GM12878 (cell line): ENCODE results near the gene STRIP2. TPM values are rescaled to one million over a fixed set of nuclear protein-coding genes. Genes with fewer than 3 reads are reported as not detected.

Experiments used
- ATAC-seq: fragments of 200-7000 bp; cut with Tn5 transposase; 3 replicates; pipeline ENCODE4 v1.9.1; 2020; ENCODE audit warnings: mild to moderate bottlenecking, moderate library complexity
- BruUV-seq: library from RNA; stranded (reverse); fragments of 400-500 nt; replicated peaks from 2 replicates; lab custom pipeline; 2021; lab: Mats Ljungman, UMichigan
- CTCF ChIA-PET: fragments of 300-600 bp; sonication (Branson Sonifier 250); formaldehyde crosslinking; extraction: SDS; loops from one replicate; lab custom pipeline; 2021; ENCODE audit warnings: inconsistent platforms; lab: Yijun Ruan, JAX
- POLR2A ChIA-PET: fragments of 350-600 bp; formaldehyde crosslinking; extraction: SDS; loops from one replicate; lab custom pipeline; 2021; ENCODE audit warnings: inconsistent platforms; lab: Charles Lee
- RAD21 ChIA-PET: fragments of 300-600 bp; sonication (Branson Sonifier 250); formaldehyde crosslinking; loops from one replicate; lab custom pipeline; 2023; ENCODE audit warnings: antibody characterized with exemption; ENCODE audit not compliant: unreplicated experiment; lab: Charles Lee
- SMC1A ChIA-PET: fragments of 300-600 bp; sonication (Branson Sonifier 250); formaldehyde crosslinking; loops from one replicate; lab custom pipeline; 2023; ENCODE audit not compliant: unreplicated experiment, uncharacterized antibody; lab: Charles Lee
- DNase-seq: peaks from one replicate; pipeline ENCODE4 v3.0.0-alpha.2; 2011; ENCODE audit warnings: low read depth, low spot score
- FAIRE-seq: peaks from 3 replicates; lab custom pipeline; 2011; peaks lifted over from hg19 to GRCh38; lab: Jason Lieb, UNC
- H2AFZ ChIP-seq: 2 replicates; pipeline ENCODE4 v1.6.0; 2011; ENCODE audit warnings: low read depth, low read length, control low read depth; ENCODE audit not compliant: control insufficient read depth
- H3K27ac ChIP-seq: 2 replicates; pipeline ENCODE4 v1.5.1; 2011; ENCODE audit warnings: control low read depth; ENCODE audit not compliant: control insufficient read depth, insufficient read depth
- H3K27me3 ChIP-seq, 2 experiments: replicated peaks in 1 of 2; 2 replicates each; pipeline versions ENCODE4 v1.6.0 to v1.6.1; 2011; ENCODE audit warnings: low read length in 1 of 2; ENCODE audit not compliant: control insufficient read depth in 2 of 2, insufficient read depth in 2 of 2
- H3K36me3 ChIP-seq, 2 experiments: 2 replicates each; pipeline ENCODE4 v1.5.1; 2011; ENCODE audit warnings: low read length in 1 of 2; ENCODE audit not compliant: control insufficient read depth in 2 of 2, insufficient read depth in 2 of 2
- H3K4me1 ChIP-seq: 2 replicates; pipeline ENCODE4 v1.6.1; 2011; ENCODE audit warnings: mild to moderate bottlenecking, low read length, moderate library complexity, mixed read lengths; ENCODE audit not compliant: control insufficient read depth, insufficient read depth
- H3K4me2 ChIP-seq: 2 replicates; pipeline ENCODE4 v1.6.0; 2011; ENCODE audit warnings: control low read depth; ENCODE audit not compliant: control insufficient read depth, insufficient read depth
- H3K4me3 ChIP-seq: fragments of 200-600 bp; sonication (generic); 2 replicates; pipeline ENCODE4 v1.5.1; 2016
- H3K79me2 ChIP-seq: 2 replicates; pipeline ENCODE4 v1.6.0; 2011; ENCODE audit warnings: low read length; ENCODE audit not compliant: control insufficient read depth, insufficient read depth
- H3K9ac ChIP-seq: 2 replicates; pipeline ENCODE4 v1.8.0; 2011; ENCODE audit warnings: low read length, control low read depth, mixed read lengths; ENCODE audit not compliant: control insufficient read depth, insufficient read depth
- H3K9me3 ChIP-seq: replicated peaks from 3 replicates; pipeline ENCODE4 v1.5.1; 2011; ENCODE audit warnings: mild to moderate bottlenecking, low read length; ENCODE audit not compliant: control insufficient read depth, insufficient read depth
- H4K20me1 ChIP-seq: 2 replicates; pipeline ENCODE4 v1.6.0; 2011; ENCODE audit not compliant: control insufficient read depth, insufficient read depth
- CREB1 ChIP-seq: IDR thresholded peaks from 2 replicates; pipeline ENCODE4 v1.6.1; 2012; ENCODE audit warnings: low read depth, mild to moderate bottlenecking, inconsistent platforms
- IRF4 ChIP-seq: IDR thresholded peaks from 2 replicates; pipeline ENCODE4 v1.6.1; 2011; ENCODE audit warnings: low read depth, low read length
- MTA2 ChIP-seq: fragments of 450-650 bp; IDR thresholded peaks from 2 replicates; pipeline ENCODE4 v1.6.1; 2016; ENCODE audit warnings: low read depth, mild to moderate bottlenecking, moderate library complexity
- MYB ChIP-seq: fragments of 150-350 bp; IDR thresholded peaks from 2 replicates; pipeline ENCODE4 v1.6.1; 2014; ENCODE audit warnings: mild to moderate bottlenecking, low read depth, low read length, borderline replicate concordance
- NFXL1 ChIP-seq: fragments of 450-650 bp; IDR thresholded peaks from 2 replicates; pipeline ENCODE4 v1.6.1; 2017; ENCODE audit warnings: antibody characterized with exemption, mild to moderate bottlenecking, borderline replicate concordance
- RB1 ChIP-seq: fragments of 450-650 bp; formaldehyde crosslinking; IDR thresholded peaks from 2 replicates; pipeline ENCODE4 v1.6.1; 2017; ENCODE audit warnings: mild to moderate bottlenecking, borderline replicate concordance
- RUNX3 ChIP-seq: IDR thresholded peaks from 2 replicates; pipeline ENCODE4 v1.6.1; 2012; ENCODE audit warnings: low read length, inconsistent platforms
- SMC3 ChIP-seq: IDR thresholded peaks from 2 replicates; pipeline ENCODE4 v1.6.1; 2011; ENCODE audit warnings: low read length, improper control_type of control experiment, borderline replicate concordance
- TAF1 ChIP-seq: IDR thresholded peaks from 2 replicates; pipeline ENCODE4 v1.6.1; 2011; ENCODE audit warnings: mild to moderate bottlenecking, low read depth, low read length, borderline replicate concordance
- ZBED1 ChIP-seq: IDR thresholded peaks from 2 replicates; pipeline ENCODE4 v1.6.1; 2016; ENCODE audit warnings: borderline replicate concordance
- ZNF274 ChIP-seq: IDR thresholded peaks from one replicate; pipeline ENCODE4 v1.8.0; 2011; ENCODE audit not compliant: insufficient read length, insufficient read depth
- WGBS: methylation state at CpG from one replicate; pipeline ENCODE4 v1.1.6; 2016; ENCODE audit warnings: low lambda C conversion rate; ENCODE audit not compliant: insufficient replicate concordance, insufficient coverage; ENCODE audit errors: missing lambda C conversion rate; 5-methylcytosine and 5-hydroxymethylcytosine counted together
- in situ Hi-C: fragments of 300-500 bp; cut with MboI; formaldehyde crosslinking; loops from 9 replicates; pipeline ENCODE4 v1.14.3; 2018; ENCODE audit warnings: mixed read lengths
- intact Hi-C: fragments of 100-400 bp; cut with micrococcal nuclease; formaldehyde crosslinking; loops from one replicate; pipeline ENCODE4 v1.14.2; 2022; ENCODE audit not compliant: unreplicated experiment
- polyA plus RNA-seq, 11 experiments: library from polyadenylated mRNA; depleted of rRNA in 4 of 11; unstranded in 6 of 11; stranded (reverse) in 5 of 11; fragments of >200 nt; fragmentation: Nextera tagmentation in 4 of 11; fragmentation: Illumina TruSeq in 1 of 11; extraction: Ambion mirVana in 4 of 11; extraction: Trizol in 1 of 11; gene quantifications; 1 replicate in 1 of 11; 2 replicates in 10 of 11; pipeline versions ENCODE4 v1.2.1 to v1.2.3, GENCODE V29; 2011 to 2016; ENCODE audit warnings: inconsistent platforms in 2 of 11, missing spikeins in 2 of 11, low read depth in 1 of 11
- total RNA-seq, 4 experiments: library from RNA; depleted of rRNA in 3 of 4; stranded (reverse); fragments of >200 nt in 3 of 4; fragmentation: Illumina TruSeq in 1 of 4; extraction: Trizol in 1 of 4; gene quantifications; 2 replicates each; pipeline versions ENCODE4 v1.2.1 to v1.2.3, GENCODE V29; 2013 to 2021
- TF ChIP-seq, protein P1 (sequence below), 3 experiments: IDR thresholded peaks in 2 of 3; conservative IDR thresholded peaks in 1 of 3; 2 replicates each; pipeline ENCODE4 v1.5.1; 2011; ENCODE audit warnings: low read depth in 3 of 3, low read length in 3 of 3, mild to moderate bottlenecking in 3 of 3, control low read depth in 2 of 3, moderate library complexity in 2 of 3, inconsistent platforms in 1 of 3, mixed read lengths in 1 of 3; ENCODE audit not compliant: control insufficient read depth in 2 of 3, insufficient read depth in 1 of 3; ENCODE audit errors: extremely low read depth in 1 of 3
- TF ChIP-seq, protein P2 (sequence below): fragments of 450-650 bp; IDR thresholded peaks from 2 replicates; pipeline ENCODE4 v1.6.1; 2017; ENCODE audit warnings: mild to moderate bottlenecking, moderate library complexity

STRIP2 gene
- total and polyA plus RNA-seq, 10 of the 15 experiments (the other 5 are each of a cell fraction or from before 2014, with no cell fraction given), result 0.48 to 5.8 (median 1.8) TPM

DNA sequence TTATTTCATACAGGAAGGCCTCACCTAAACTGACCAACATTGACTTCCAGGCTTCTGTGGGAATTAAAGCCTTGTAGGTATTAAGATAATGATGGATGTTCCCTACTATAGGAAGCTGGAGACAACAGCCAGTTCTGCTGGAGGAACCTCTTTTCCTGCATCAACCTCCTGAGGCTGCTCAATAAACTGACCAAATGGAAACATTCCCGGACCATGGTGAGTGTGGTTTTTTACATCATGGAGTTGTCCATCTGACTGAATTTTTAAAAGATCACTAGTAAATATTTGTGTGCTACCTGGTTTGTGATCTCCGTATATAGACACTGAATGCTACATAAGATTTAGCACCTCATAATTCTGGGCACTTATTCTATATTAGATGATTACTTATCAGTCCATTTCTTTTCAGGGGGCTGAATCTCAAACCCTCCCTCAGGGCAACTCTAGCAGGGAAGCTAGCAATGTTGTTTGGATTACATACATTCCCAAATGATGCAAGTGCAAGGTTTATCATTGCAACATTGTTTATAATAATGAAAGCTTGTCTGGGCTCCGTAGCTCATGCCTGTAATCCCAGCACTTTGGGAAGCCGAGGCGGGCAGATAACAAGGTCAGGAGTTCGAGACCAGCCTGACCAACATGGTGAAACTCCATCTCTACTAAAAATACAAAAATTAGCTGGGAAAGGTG is 46.6 kb downstream of the STRIP2 start:
- no peak for DNase-seq
- FAIRE-seq, result no peak
- H3K4me2 ChIP-seq, result no peak overlapping the region
- SMC1A ChIA-PET, result interaction anchor here (0.5 to 1.0 kb wide), 3 partner anchors 125 to 538 kb away, joined by 3 read pairs; no protein-coding TSS in a partner anchor
- no peaks in the 10 kb centered on the region for H3K79me2 ChIP-seq
- no peak overlapping the region for H3K4me3 ChIP-seq
- BruUV-seq, result no TSS peak
- H3K36me3 ChIP-seq, result no peaks in the 10 kb centered on the region
- no peak overlapping the region for H3K27ac ChIP-seq
- no peak overlapping the region for H2AFZ ChIP-seq
- in situ Hi-C loops (no loop called here), intact Hi-C loops (no loop called here)
- no peak for TF ChIP-seq ZNF274
- no peak for TF ChIP-seq NFXL1
- no peak for TF ChIP-seq MYB
- no peak for TF ChIP-seq IRF4
- no peak for TF ChIP-seq TAF1
- no peak for TF ChIP-seq ZBED1
- no peak for TF ChIP-seq CREB1
- TF ChIP-seq RB1, result no peak
- no peak for TF ChIP-seq MTA2
- TF ChIP-seq, protein P1, sequence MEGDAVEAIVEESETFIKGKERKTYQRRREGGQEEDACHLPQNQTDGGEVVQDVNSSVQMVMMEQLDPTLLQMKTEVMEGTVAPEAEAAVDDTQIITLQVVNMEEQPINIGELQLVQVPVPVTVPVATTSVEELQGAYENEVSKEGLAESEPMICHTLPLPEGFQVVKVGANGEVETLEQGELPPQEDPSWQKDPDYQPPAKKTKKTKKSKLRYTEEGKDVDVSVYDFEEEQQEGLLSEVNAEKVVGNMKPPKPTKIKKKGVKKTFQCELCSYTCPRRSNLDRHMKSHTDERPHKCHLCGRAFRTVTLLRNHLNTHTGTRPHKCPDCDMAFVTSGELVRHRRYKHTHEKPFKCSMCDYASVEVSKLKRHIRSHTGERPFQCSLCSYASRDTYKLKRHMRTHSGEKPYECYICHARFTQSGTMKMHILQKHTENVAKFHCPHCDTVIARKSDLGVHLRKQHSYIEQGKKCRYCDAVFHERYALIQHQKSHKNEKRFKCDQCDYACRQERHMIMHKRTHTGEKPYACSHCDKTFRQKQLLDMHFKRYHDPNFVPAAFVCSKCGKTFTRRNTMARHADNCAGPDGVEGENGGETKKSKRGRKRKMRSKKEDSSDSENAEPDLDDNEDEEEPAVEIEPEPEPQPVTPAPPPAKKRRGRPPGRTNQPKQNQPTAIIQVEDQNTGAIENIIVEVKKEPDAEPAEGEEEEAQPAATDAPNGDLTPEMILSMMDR (IDR thresholded peaks at IDR 0.05 in 2 of 3, conservative IDR thresholded peaks at IDR 0.05 in 1 of 3; ENCODE audit: control insufficient read depth in 2 of 3, extremely low read depth in 1 of 3, insufficient read depth in 1 of 3, low read depth in 3 of 3, low read length in 3 of 3), result no peak
- no peak for TF ChIP-seq SMC3
- TF ChIP-seq, protein P2, sequence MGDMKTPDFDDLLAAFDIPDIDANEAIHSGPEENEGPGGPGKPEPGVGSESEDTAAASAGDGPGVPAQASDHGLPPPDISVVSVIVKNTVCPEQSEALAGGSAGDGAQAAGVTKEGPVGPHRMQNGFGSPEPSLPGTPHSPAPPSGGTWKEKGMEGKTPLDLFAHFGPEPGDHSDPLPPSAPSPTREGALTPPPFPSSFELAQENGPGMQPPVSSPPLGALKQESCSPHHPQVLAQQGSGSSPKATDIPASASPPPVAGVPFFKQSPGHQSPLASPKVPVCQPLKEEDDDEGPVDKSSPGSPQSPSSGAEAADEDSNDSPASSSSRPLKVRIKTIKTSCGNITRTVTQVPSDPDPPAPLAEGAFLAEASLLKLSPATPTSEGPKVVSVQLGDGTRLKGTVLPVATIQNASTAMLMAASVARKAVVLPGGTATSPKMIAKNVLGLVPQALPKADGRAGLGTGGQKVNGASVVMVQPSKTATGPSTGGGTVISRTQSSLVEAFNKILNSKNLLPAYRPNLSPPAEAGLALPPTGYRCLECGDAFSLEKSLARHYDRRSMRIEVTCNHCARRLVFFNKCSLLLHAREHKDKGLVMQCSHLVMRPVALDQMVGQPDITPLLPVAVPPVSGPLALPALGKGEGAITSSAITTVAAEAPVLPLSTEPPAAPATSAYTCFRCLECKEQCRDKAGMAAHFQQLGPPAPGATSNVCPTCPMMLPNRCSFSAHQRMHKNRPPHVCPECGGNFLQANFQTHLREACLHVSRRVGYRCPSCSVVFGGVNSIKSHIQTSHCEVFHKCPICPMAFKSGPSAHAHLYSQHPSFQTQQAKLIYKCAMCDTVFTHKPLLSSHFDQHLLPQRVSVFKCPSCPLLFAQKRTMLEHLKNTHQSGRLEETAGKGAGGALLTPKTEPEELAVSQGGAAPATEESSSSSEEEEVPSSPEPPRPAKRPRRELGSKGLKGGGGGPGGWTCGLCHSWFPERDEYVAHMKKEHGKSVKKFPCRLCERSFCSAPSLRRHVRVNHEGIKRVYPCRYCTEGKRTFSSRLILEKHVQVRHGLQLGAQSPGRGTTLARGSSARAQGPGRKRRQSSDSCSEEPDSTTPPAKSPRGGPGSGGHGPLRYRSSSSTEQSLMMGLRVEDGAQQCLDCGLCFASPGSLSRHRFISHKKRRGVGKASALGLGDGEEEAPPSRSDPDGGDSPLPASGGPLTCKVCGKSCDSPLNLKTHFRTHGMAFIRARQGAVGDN, result no peak
- no peak for TF ChIP-seq RUNX3
- no peak for ATAC-seq
- H3K9me3 ChIP-seq, result no peaks in the 10 kb centered on the region
- H3K27me3 ChIP-seq, result no peaks in the 10 kb centered on the region
- no peaks in the 10 kb centered on the region for H4K20me1 ChIP-seq
- RAD21 ChIA-PET, result interaction anchor here (0.6 to 1.7 kb wide), 3 partner anchors 11 to 138 kb away, joined by 3 to 4 read pairs (median 3); no protein-coding TSS in a partner anchor
- POLR2A ChIA-PET, result interaction anchor here (0.5 kb wide), 1 partner anchor 400 kb away, joined by 5 read pairs; no protein-coding TSS in a partner anchor
- CTCF ChIA-PET, result interaction anchor here (1.3 to 2.7 kb wide), 3 partner anchors 9 to 138 kb away, joined by 4 to 10 read pairs (median 6); no protein-coding TSS in a partner anchor
- WGBS, result 95% methylated on average over 6 of the region's 6 CpGs
- H3K9ac ChIP-seq, result no peak overlapping the region
- no peaks in the 10 kb centered on the region for H3K4me1 ChIP-seq
